ENCODE results near the gene ZNF460. TPM values are rescaled to one million over a fixed set of nuclear protein-coding genes. Genes with fewer than 3 reads are reported as not detected.

ZNF460 gene
- total and polyA plus RNA-seq, 2 of the 8 experiments (the other 6 are each of a cell fraction or from before 2014, with no cell fraction given) = 9.3 to 57.9 TPM

DNA sequence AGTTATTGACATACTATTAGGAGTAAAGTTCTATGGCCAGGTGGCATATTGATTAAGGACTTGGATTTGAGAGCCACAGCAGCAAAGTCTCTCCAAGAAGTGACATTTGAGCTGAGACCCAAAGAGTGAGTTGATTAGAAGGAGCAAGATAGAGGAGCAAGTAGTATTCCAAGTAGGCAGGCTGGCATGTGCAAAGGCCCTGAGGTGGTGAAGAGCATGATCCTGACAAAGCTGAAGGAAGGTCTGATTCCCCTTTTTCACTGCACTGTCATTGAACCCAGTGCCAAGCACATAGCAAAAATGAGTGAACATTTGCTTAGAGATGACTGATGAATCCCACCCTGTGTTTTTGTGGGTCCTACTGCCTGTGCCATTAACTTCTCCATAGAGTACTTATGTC lies 44.7 kb downstream of the ZNF460 start:
- Histone ChIP-seq H2BK5ac (ENCODE audit: low read depth, low read length) (no peak overlapping the region), H4K91ac (replicated peaks; ENCODE audit: insufficient read length, low read length) (no peak overlapping the region), H2AFZ (ENCODE audit: low read length) (no peak overlapping the region), H3K4me1 (replicated peaks in 1 of 4; ENCODE audit: control insufficient read depth in 3 of 4, insufficient read depth in 4 of 4, low read length in 3 of 4) (peaks cover 0 to 2% (median 0%) of the 10 kb centered on the region in 4 experiments; a peak in 3 of 7 replicates), H3K23ac (ENCODE audit: insufficient read length) (no peak overlapping the region), H2BK12ac (ENCODE audit: low read depth, low read length) (no peak overlapping the region), H3K79me1 (ENCODE audit: low read depth, low read length) (peaks cover 12% of the 10 kb centered on the region), H4K20me1 (replicated peaks in 1 of 2; ENCODE audit: control insufficient read depth in 1 of 2, insufficient read depth in 2 of 2, low read length in 2 of 2) (peaks cover 0 to 12% of the 10 kb centered on the region in 2 experiments), H3K56ac (replicated peaks; ENCODE audit: insufficient read length, low read depth, low read length) (no peak overlapping the region), H2BK120ac (replicated peaks; ENCODE audit: low read depth, low read length) (no peak overlapping the region), H4K5ac (ENCODE audit: insufficient read length, low read depth, low read length) (no peak overlapping the region), H2AK5ac (ENCODE audit: low read depth, low read length) (no peak overlapping the region), H3K4me3 (ENCODE audit: extremely low read depth in 1 of 4, insufficient read depth in 2 of 4, low read depth in 3 of 4, low read length in 4 of 4) (no peak overlapping the region), H3K14ac (ENCODE audit: insufficient read length) (no peak overlapping the region), H3K9ac (replicated peaks in 1 of 4; ENCODE audit: extremely low read depth in 1 of 4, low read depth in 3 of 4, low read length in 3 of 4) (no peak overlapping the region), H3K18ac (ENCODE audit: extremely low read depth, low read length) (no peak overlapping the region), H3K9me3 (ENCODE audit: insufficient read depth in 2 of 2, low read depth in 1 of 2, low read length in 1 of 2) (no peaks in the 10 kb centered on the region), H4K8ac (ENCODE audit: extremely low read depth, insufficient read depth, low read length) (no peak overlapping the region), H3K27ac (ENCODE audit: low read depth, low read length) (no peak overlapping the region), H3K4ac (replicated peaks; ENCODE audit: insufficient read length, low read depth, low read length) (no peak overlapping the region), H2BK15ac (ENCODE audit: low read length) (no peak overlapping the region), H3K23me2 (ENCODE audit: low read depth, low read length) (peaks cover 7% of the 10 kb centered on the region), H3K79me2 (ENCODE audit: control insufficient read depth in 1 of 2, insufficient read depth in 2 of 2, low read length in 2 of 2) (peaks cover 11 to 29% of the 10 kb centered on the region in 2 experiments), H3K27me3 (replicated peaks in 1 of 4; ENCODE audit: control insufficient read depth in 3 of 4, extremely low read depth in 1 of 4, insufficient read depth in 3 of 4, low read length in 3 of 4) (no peaks in the 10 kb centered on the region), H3K4me2 (ENCODE audit: insufficient read depth in 1 of 2, low read depth in 2 of 2, low read length in 2 of 2) (no peak overlapping the region), H3K36me3 (ENCODE audit: control insufficient read depth in 2 of 4, insufficient read depth in 4 of 4, low read length in 3 of 4) (peaks cover 19 to 47% (median 35%) of the 10 kb centered on the region in 4 experiments; a peak in 7 of 8 replicates), H2BK20ac (ENCODE audit: low read length) (no peak overlapping the region)
- ChIA-PET CTCF (ENCODE audit: partially characterized antibody) (interaction anchor here (0.7 to 1.5 kb wide), 2 partner anchors 22 to 1268 kb away, joined by 3 to 4 read pairs; no protein-coding TSS in a partner anchor), POLR2A (ENCODE audit: partially characterized antibody) (interaction anchor here (1.1 kb wide), 1 partner anchor 9 kb away, joined by 4 read pairs; no protein-coding TSS in a partner anchor)
- DNase-seq (ENCODE audit: low read depth in 1 of 2, low spot score in 2 of 2) (no peak), FAIRE-seq (no peak)
- TF ChIP-seq TEAD4 (IDR thresholded peaks at IDR 0.05; ENCODE audit: low read depth, low read length) (no peak), EP300 (IDR thresholded peaks at IDR 0.05; ENCODE audit: borderline replicate concordance in 1 of 2, low read depth in 2 of 2, low read length in 2 of 2) (no peak), TCF12 (IDR thresholded peaks at IDR 0.05; ENCODE audit: low read depth, low read length) (no peak), NRF1 (IDR thresholded peaks at IDR 0.05; ENCODE audit: low read depth, low read length) (no peak), HDAC6 (IDR thresholded peaks at IDR 0.05; ENCODE audit: low read depth, low read length) (no peak), KDM4A (IDR thresholded peaks at IDR 0.05; ENCODE audit: low read depth, low read length, severe bottlenecking) (no peak), TAF1 (IDR thresholded peaks at IDR 0.05; ENCODE audit: low read depth, low read length) (no peak), KDM5A (IDR thresholded peaks at IDR 0.05; ENCODE audit: low read length) (no peak), BRCA1 (IDR thresholded peaks at IDR 0.05; ENCODE audit: low read depth, low read length) (no peak), TAF7 (optimal IDR thresholded peaks at IDR 0.05; ENCODE audit: borderline replicate concordance, low read depth, low read length) (no peak), GTF2F1 (IDR thresholded peaks at IDR 0.05; ENCODE audit: borderline replicate concordance, low read depth, low read length) (no peak), CBX8 (IDR thresholded peaks at IDR 0.05; ENCODE audit: borderline replicate concordance, low read depth, low read length) (no peak)
- TF ChIP-seq, protein P1, sequence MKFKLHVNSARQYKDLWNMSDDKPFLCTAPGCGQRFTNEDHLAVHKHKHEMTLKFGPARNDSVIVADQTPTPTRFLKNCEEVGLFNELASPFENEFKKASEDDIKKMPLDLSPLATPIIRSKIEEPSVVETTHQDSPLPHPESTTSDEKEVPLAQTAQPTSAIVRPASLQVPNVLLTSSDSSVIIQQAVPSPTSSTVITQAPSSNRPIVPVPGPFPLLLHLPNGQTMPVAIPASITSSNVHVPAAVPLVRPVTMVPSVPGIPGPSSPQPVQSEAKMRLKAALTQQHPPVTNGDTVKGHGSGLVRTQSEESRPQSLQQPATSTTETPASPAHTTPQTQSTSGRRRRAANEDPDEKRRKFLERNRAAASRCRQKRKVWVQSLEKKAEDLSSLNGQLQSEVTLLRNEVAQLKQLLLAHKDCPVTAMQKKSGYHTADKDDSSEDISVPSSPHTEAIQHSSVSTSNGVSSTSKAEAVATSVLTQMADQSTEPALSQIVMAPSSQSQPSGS (IDR thresholded peaks at IDR 0.05; ENCODE audit: low read length) = no peak
